H1 (cell line): ENCODE results near the gene SLC2A1.
A peak's percentile ranks its signal among the peaks of the same experiment; 100 is the strongest.

Experiments
- ATF2 ChIP-seq: IDR thresholded peaks from 2 replicates; pipeline ENCODE4 v1.6.1; 2012; ENCODE audit warnings: low read length, inconsistent platforms
- EZH2 ChIP-seq: fragments of 200-600 bp; sonication (generic); IDR thresholded peaks from 2 replicates; pipeline ENCODE4 v1.7.1; 2012; ENCODE audit warnings: low read depth, mild to moderate bottlenecking, moderate library complexity, low read length, inconsistent platforms; ENCODE audit not compliant: severe bottlenecking
- SIN3A ChIP-seq, 2 experiments: IDR thresholded peaks in 1 of 2; conservative IDR thresholded peaks in 1 of 2; 2 replicates each; pipeline ENCODE4 v1.6.1; 2011 to 2012; ENCODE audit warnings: low read length in 2 of 2, improper control_type of control experiment in 1 of 2, low read depth in 1 of 2, mild to moderate bottlenecking in 1 of 2
- SIRT6 ChIP-seq: IDR thresholded peaks from one replicate; pipeline ENCODE4 v1.7.1; 2012; ENCODE audit warnings: low read length, inconsistent platforms
- TAF1 ChIP-seq: IDR thresholded peaks from 2 replicates; pipeline ENCODE4 v1.6.1; 2011; ENCODE audit warnings: mild to moderate bottlenecking, low read depth, low read length

DNA sequence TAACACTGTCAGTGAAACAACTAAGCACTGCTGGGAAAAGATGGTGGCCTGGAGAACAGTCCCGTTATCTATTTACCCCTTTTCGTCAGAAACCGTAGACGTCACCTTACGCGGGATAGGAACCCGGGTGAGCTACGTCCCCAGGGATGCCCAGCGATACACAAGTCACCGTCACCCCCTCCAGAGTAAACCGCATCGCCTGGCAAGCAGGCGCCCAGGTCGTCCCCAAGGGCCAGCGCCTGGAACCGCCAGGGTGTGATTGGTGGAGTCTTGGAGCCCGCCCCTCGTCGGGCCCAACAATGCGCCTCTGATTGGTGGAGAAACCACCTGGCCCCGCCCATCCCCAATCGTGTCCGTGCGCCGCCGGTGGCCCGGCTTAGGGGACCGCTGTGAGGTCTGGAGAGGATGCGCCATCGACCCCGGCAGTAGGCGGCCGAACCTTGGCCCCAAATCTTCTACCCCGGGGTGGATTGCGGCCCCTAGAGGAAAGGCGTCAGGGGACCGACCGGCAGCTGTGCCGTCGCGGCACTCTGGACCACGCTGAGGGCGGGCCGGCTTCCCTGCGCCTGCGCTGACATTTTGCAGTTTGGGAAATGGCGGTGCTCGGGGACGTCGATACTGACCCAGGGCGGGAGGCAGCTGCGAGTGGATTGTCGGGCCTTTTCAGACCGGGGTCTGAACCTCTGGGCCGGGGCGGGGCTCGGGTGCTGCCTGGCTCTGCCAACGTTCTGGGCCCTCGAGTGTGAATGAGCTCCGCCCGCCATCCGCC is 34.4 kb downstream of the SLC2A1 start:
- no peak for TF ChIP-seq SIRT6
- peak; percentile 71 for TF ChIP-seq TAF1
- no peak for TF ChIP-seq EZH2
- TF ChIP-seq SIN3A (conservative IDR thresholded peaks at IDR 0.05 in 1 of 2, IDR thresholded peaks at IDR 0.05 in 1 of 2; ENCODE audit: low read depth in 1 of 2, low read length in 2 of 2), result no peak; a peak in 2 of 4 replicates
- no peak for TF ChIP-seq ATF2
